HG03457 (cell line): ENCODE data around the gene TSHZ1.
A peak's percentile ranks its signal among the peaks of the same experiment; 100 is the strongest.

Experiments
- ATAC-seq: cut with Tn5 transposase; IDR thresholded peaks from one replicate; pipeline ENCODE4 v1.9.1; 2021; ENCODE audit warnings: moderate number of reproducible peaks; ENCODE audit not compliant: unreplicated experiment

Gene TSHZ1

GRCh38 chr18:75210274-75211001 is at the start of gene TSHZ1:
Gene TSHZ1 (plus strand): TSS chr18:75210797. CDS start chr18:75211877, 1,080 bp downstream.
- ATAC-seq, result peak; percentile 38

GRCh38 chr18:75161256-75162028 is 49.2 kb upstream of the TSHZ1 start:
- ATAC-seq, result no peak

GRCh38 chr18:75162467-75162866 is 48.1 kb upstream of the TSHZ1 start:
- no peak for ATAC-seq

- ATAC-seq, result no peak
Measured at GRCh38 chr18:75162978-75163377, 47.6 kb upstream of the TSHZ1 start.

- ATAC-seq, result no peak
Measured at GRCh38 chr18:75163736-75164135, 46.9 kb upstream of the TSHZ1 start.

- no peak for ATAC-seq
Measured at GRCh38 chr18:75164479-75164878, 46.1 kb upstream of the TSHZ1 start.

GRCh38 chr18:75165926-75166325 is 44.7 kb upstream of the TSHZ1 start:
- no peak for ATAC-seq

GRCh38 chr18:75167137-75167536 is 43.5 kb upstream of the TSHZ1 start:
- no peak for ATAC-seq

- no peak for ATAC-seq
Measured at GRCh38 chr18:75167759-75168618, 42.6 kb upstream of the TSHZ1 start.

GRCh38 chr18:75168619-75169018 is 42.0 kb upstream of the TSHZ1 start:
- no peak for ATAC-seq

GRCh38 chr18:75169411-75169810 is 41.2 kb upstream of the TSHZ1 start:
- ATAC-seq, result no peak

GRCh38 chr18:75170022-75170789 is 40.4 kb upstream of the TSHZ1 start:
- ATAC-seq, result no peak

- no peak for ATAC-seq
Measured at GRCh38 chr18:75170916-75171315, 39.7 kb upstream of the TSHZ1 start.

GRCh38 chr18:75172299-75173124 is 38.1 kb upstream of the TSHZ1 start:
- ATAC-seq, result no peak

GRCh38 chr18:75173125-75173432 is 37.5 kb upstream of the TSHZ1 start:
- peak; percentile 99 for ATAC-seq

GRCh38 chr18:75173738-75174137 is 36.9 kb upstream of the TSHZ1 start:
- ATAC-seq, result no peak

- ATAC-seq, result no peak
Measured at GRCh38 chr18:75176849-75177248, 33.7 kb upstream of the TSHZ1 start.

GRCh38 chr18:75178376-75178775 is 32.2 kb upstream of the TSHZ1 start:
- ATAC-seq, result no peak

- ATAC-seq, result no peak
Measured at GRCh38 chr18:75179819-75180600, 30.6 kb upstream of the TSHZ1 start.
